HG03521 (cell line): ENCODE results near the gene ACSS1.
"Not testable (repeated sequence)": the region's sequence is repeated elsewhere in the genome, so short reads cannot be mapped to it uniquely, and the experiment has no call there.

Source experiments
- ATAC-seq: cut with Tn5 transposase; IDR thresholded peaks from one replicate; pipeline ENCODE4 v1.9.1; 2021; ENCODE audit warnings: mild to moderate bottlenecking, moderate library complexity; ENCODE audit not compliant: unreplicated experiment

The ACSS1 gene

DNA sequence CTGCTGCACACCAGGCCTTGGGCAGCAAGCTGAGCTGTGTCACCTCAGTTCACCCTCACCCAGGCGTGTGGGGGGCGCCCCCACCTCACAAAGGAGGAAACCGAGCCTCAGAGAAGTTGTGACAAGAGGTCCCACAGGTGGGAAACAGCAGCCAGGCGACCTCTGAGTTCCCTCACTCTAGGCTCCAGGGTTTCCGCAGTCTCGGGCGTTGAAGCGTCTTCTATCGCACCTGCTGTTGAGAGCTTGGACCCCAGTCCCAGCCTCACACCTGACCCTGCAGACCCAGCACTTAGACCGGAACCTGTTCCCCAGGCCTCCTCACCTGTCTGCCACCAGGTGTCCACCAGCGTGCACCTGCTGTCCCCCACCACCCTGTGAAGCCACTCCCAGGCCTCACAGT is 43.1 kb downstream of the ACSS1 start:
- ATAC-seq, result no peak

DNA sequence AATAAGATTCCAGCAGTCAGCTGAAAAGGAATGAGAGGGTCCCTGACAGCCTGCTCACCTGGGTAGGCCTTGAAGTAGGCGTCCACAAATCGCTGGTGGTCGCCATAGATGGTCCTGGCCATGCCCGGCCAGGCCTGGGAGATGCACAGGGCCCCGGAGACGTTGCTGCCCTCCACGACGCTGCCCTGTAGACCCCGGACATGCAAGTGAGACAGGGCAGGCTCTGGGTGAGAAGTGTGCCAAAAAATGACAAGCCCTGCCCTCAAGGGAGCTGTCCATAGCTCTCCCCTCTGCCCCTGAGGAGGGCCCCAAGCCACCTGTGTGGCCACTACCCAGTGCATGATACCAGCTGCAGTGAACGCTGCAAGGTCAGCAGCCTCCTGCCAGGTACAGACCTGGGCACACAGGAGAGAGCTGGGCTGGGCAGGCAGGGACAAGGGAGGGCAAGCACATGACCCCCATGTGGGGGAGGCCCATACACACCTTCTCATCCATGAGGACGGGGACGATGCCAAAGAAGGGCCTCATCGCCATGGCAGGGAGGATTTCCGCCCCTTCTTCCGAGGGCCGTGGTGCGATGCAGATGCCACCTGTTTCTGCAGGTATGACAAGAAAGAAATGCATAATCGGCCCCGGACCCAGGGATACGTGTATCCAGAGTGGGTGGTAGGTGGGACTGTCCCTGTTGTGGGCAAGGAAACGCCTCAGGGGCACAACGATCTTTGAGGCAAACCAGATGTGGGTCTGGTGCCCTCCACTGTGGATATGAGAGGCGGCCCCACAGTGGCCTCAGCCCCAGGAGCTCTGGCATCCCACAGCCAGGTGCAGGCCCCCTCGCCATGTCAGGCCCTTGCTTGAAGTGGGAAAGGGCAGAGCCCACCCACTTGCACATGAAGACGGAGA is 44.2 kb downstream of the ACSS1 start:
- no peak for ATAC-seq

DNA sequence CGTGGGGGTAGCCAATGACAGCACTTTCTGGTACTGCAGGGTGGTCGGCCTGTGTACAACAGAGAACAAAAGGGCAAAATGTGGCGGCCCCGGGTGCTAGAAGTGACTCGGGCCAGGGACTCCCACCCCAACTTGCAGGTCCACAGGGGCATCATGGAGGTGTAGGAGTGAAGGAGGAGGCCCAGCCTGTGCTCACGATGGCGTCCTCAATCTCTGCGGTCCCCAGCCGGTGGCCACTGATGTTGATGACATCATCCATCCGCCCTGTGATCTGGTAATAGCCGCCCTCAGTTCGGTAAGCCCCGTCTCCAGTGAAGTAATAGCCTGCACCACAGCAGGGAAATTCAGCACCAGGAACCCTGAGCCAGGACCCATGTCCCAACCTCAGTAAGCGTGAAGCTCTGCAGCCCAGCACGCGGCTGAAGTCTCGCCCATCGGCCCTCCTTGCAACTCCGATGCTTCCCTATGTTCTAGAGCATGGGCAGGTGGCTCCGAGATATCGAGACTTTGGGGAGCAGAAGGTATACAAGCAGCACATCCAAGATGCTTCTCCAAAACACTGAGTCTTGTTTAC is 45.2 kb downstream of the ACSS1 start:
- ATAC-seq, result no peak

DNA sequence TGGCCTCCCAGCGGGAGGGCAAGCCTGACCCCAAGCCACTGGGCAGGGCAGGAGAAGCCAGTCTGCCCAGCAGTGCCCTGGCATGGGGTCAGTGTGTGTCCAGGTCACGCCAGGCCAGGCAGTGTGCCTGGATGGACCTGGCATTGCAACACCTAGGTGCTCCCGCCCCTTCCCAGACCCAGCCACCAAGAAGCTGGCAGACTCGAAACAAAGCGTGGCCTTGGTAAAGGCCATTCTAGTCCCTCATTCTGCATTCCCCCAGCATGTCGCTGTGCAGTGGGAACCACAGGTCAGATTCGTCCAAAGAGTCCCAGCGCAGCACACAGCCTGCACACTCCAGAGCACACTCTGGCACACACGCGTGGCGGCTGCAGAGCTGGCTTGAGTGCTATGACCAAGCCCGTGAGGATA is 46.1 kb downstream of the ACSS1 start:
- no peak for ATAC-seq

DNA sequence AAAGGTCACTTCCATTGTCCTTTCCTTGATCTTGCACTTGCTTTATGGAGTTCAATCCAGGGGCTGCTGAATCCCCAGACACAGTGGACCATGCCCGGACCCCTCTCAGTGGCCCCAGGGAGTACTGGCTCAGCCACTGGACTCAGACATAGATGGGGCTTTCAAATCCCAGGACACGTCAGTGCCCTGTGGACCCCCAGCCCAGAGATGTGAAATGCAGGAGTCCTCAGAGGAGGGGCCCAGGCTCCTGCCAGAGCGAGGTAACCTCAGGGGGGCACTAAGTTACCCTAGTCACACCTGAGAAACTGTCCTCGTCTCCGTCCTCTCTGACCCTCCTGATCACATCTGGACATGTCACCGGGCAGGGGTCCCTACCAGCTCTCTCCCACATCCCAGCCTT is 46.7 kb downstream of the ACSS1 start:
- ATAC-seq, result no peak

DNA sequence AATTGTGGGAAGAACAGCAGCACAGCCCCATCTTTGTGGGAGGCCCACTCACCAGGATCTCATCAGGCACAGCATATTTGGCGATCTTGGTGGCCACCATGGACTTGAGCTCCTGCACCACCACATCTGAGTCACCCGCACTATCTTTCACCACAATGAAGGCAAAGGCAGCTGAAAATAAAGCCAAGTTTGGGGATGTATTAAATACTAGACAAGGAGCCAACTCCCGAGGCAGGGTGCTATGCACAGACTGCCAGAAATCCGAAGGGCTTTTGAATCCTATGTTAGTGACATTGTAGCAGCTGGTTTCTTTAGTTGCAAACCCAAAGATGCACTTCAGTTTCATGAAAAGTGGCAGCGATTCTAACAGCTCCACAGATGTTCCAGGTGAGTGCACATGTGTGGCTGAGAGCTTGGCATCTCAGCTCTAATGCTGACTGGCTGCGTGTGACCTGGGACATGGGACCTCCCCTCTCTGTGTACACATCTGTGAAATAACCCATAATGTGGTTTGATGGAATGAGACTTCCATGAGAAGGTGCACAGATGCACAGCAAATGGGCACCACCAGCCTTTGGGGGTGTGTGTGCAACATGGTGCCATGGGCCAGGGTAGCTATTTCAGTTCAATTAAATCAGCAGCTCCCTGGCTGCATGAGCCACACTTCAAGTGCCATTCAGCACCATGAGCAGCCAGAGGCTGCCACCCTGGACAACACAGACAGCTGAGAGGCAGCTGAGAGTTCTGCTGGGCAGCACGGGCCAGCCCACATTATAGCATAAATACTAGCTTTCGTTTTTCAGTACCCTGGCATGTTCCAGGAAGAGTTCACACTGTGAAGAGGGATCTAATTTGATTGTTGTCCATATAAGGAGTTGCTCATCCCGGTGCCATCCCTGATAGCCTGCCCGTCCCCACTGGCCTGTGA is 48.5 kb downstream of the ACSS1 start:
- no peak for ATAC-seq

DNA sequence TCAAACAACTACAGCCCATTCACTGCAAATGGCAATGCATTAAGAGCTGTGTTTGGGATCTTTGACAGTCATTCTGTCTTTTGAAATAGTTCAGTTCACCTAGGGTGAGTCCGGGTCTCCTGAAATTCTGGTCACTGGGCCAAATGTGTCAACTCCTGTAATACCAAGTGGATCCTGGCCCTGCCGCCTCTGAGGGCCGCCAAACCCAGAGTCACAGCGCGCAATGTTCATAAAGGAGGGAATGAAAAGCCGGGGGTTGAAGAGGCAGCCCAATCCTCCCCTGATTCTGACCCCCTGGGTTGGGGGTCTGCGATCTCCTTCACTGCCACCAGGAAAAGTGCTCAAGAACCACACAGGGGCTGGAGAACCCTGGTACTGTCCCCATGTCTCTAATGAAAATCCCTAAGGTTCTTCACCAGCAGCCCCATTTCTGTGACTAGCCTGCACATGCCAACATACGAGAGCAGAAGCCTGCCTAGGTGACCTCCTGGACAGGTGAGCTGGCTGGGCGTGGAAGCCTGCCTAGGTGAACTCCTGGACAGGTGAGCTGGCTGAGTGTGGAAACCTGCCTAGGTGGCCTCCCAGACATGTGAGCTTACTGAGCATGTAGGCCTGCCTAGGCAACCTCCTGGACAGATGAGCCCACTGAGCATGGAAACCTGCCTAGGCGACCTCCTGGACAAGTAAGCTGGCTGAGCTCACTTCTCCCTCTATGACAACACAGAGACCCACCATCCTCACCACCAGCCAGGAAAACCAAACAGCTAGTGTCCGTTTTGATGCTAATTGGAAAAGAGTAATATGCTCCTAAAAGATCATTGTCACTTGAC is 49.3 kb downstream of the ACSS1 start:
- no peak for ATAC-seq

DNA sequence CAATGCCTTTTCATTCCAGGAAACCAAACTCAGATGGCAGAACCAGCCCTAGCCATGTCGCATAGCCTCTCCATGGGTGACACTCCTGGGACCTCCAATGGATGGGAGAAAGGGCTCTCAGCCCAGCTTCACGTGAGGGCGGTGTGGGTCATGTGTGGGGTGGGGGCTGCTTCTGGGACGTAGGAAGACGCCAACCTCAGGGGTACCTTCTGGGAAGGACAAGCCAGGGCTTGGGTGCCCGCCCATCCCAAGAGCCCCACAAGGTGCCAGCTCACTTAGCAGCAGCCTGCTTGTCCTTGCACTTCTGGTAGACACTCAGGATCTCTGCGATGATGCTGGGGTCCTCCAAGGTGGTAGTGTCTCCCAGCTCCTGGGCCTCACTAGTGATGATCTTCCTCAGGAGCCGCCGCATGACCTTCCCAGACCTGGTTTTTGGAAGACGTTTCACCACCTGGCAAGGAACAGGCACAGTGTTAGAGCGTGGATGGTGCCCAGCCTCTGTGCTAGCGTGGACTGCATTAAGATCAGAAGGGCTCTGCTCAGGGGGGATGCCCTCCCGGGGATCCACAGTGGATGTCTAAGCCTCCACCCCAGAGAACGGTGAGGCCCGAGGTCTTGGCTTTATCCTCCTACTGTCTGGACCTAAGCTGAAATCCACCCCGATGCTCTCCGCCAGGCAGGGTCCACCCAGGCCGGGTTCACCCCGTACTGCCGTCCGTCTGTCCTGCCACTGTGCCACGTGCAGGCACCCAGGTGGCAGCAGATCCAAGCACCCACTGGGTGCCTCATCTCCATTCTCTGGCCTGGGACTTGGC is 50.2 kb downstream of the ACSS1 start:
- ATAC-seq, result no peak

DNA sequence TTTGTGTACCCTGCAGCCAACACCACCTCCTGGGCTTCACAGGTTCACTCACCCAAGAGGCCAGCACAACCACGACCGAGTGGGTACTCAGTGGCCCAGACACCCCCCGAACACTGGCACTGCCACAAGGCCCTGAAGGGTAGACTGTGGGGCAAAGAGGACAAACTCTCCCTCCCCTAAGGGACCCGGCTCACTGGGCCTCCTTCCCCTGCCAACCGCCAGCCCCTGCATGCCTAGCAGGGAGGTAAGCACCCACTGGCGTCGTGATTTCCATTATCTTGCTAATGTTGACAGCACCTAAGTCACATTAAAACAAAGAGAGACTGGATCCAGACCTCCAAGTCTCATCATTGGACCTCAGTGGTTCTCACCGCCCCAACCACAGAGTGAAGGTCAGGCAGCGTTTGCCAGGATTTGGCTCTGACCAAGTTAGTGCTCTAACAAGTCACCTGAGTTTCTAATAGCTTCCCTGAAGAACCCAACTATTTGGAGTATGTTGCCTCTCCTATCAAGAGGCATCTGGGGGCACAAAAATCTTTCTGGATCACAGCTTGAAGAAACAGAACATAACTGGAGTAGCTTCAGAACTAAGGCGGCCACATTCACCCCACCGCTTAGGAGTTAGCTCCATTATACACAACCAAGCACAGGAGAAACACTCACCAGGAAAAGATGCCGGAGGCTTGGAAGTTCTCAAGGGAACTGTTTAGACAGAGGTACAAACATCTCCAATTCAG is 51.3 kb downstream of the ACSS1 start:
- no peak for ATAC-seq

DNA sequence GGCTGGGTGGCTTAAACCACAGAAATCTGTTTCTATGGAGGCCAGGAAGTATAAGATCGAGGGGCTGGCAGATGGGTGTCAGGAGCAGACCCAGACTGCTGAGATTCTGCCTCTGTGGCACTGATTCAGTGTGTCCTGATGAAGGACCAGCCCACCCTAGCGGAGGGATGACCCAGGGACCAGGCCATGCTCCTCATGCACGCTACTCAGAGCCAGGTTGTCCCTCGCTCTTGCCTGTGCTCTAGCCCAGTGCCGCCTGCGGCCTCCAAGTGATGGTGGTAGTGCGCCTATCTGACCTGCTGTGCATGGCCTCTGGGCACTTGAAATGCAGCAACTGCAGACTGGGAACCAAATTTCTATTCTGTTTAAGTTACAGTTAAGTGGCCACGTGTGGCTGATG is 52.3 kb downstream of the ACSS1 start:
- no peak for ATAC-seq

DNA sequence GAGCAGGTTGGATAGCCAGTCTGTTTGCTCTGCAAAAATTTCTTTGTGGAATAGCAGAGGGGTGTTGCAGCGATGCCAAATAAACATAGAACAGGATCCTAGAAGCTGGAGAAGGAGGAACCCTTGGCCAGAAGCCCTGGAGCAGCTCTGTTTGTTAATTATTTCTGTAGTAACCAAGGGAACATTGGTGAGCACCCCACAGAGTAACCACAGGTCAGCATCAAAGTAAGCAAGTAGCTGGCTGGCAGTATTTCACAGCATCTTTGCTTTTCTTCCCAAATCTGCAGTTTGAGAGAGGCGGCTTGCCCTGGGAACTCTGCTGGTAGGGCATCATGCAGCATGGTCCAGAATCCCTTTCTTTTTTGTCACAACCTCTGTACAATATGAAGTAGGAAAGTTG is 52.7 kb downstream of the ACSS1 start:
- no peak for ATAC-seq

DNA sequence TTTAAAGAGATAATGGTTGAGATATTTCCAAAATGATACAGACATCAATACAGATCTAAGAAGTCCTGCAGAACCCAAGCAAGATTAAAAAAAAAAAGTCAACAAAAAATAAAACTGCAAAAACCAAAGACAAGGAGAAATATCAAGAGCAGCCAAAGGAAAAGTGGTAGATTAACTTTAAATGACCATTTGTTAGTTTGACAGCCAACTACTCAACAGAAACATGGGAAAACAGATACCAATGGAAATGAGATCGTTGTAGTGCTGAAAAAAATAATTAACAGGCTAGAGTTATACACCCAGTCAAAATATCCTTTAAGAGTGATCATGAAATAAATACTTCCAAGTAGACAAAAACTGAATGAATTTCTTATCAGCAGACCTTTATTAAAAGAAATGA is 54.9 kb downstream of the ACSS1 start:
- ATAC-seq, result no peak

DNA sequence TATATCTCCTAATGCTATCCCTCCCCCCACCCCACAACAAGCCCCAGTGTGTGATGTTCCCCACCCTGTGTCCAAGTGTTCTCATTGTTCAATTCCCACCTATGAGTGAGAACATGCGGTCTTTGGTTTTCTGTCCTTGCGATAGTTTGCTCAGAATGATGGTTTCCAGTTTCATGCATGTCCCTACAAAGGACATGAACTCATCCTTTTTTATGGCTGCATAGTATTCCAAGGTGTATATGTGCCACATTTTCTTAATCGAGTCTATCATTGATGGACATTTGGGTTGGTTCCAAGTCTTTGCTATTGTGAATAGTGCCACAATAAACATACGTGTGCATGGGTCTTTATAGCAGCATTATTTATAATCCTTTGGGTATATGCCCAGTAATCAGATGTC is 56.6 kb downstream of the ACSS1 start:
- ATAC-seq, result not testable (repeated sequence)

DNA sequence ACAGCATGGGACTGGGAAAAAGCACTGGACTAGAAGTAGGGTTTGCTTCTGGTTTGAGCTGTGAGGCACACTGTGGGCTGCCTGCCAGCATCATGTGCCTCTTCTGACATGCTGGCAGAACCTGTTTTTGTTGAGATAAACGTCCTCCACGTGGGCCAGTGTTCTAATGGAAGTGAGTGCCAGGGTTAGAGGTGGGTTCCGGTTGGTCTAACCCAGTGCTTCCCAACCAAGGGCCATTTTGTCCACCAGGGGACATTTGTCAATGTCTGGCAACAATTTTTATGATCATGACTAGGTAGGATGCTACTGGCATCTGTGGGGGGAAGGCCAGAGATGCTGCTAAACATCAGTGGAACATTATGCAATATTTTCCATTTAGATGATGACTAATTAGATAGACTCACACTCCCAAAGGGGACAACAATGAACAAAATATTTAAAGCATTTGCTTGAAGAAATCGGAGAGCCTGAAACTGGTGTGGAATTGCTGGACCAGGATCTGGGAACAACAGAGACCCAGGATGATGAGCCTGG is 57.6 kb downstream of the ACSS1 start:
- no peak for ATAC-seq

DNA sequence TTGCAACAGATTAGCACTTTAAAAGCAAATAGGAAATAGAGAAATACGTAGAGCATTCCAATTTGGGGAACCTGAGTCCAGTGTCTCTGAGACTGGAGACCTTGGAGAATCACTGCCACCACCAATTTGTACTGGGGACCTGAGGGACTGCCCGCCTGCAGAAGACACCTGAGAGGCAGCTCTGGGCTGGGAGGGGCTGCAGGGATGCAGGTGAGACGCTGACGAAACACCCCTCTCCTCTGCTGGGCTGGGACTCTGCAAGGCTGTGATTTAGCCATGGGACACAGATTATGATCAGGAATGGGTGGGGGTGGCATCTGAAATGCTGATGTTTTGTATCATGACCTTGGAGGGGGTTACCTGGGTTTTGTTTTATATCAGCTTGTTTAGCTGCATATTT is 58.4 kb downstream of the ACSS1 start:
- ATAC-seq, result no peak

DNA sequence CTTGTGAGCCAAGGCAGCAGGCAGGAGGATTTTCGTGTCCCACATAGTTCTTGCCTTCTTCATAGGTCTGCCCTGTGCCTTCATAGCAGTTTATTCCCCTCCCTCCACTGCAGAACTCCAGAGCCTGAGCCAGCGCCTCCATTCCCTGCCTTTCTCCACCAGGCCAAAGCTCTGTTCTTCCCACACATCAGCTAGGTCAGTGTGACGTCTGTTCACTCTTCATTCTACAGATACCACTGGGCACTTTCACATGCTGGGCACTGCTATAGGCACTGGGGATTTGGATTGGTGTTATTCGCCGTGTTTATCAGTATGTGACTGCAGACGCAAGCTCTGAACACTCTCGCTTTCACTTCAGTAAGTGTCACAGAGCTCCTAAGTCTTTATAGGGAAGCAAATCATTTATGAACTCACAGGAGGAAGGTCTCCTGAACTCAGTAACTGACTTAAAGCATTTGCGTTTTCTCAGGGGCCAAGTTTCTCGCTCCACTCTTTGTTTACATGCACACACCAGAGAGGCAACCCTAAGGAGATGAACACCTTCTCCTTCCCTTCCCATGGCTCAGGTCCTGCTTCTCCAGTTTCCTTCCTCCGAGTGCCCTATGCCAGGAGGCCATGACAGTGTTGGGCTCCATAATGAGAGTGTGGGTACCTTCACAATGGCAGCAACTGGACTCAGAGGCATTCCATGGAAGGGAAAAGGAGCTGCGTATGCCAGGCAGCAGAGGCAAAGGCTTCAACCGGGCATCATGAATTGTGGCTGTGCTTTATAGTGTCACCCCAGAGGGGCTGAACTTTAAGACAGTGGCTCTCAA is 59.1 kb downstream of the ACSS1 start:
- no peak for ATAC-seq

DNA sequence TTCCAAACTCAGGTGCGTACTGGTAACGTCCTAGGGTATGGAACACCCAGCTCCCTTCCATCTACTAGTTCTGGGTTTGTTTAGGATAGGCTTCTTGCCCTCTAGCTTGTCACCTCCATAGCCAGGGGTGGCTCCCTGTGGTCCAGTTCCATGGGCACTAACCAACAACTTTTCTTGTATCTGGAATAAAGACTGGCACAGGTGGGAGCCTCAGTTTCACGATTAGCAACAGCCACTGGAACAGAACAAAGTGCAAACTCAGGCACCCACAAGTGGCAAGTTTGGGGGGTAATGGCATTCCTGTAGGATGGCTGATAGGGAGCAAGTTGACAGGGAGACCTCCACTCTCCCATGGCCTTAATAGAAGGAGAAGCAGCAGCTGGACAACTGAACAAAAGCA is 59.8 kb downstream of the ACSS1 start:
- ATAC-seq, result no peak
